ENCODE data around the gene SLC11A2. TPM values are rescaled to one million over a fixed set of nuclear protein-coding genes. Genes with fewer than 3 reads are reported as not detected.

SLC11A2 gene
- total and polyA plus RNA-seq, 2 of the 13 experiments (the other 11 are each of a cell fraction or from before 2014, with no cell fraction given) = 71.7 to 77.0 TPM

GRCh38 chr12:51025836-51026638, at the start of gene SLC11A2 (continued):
- TF ChIP-seq, protein P1, sequence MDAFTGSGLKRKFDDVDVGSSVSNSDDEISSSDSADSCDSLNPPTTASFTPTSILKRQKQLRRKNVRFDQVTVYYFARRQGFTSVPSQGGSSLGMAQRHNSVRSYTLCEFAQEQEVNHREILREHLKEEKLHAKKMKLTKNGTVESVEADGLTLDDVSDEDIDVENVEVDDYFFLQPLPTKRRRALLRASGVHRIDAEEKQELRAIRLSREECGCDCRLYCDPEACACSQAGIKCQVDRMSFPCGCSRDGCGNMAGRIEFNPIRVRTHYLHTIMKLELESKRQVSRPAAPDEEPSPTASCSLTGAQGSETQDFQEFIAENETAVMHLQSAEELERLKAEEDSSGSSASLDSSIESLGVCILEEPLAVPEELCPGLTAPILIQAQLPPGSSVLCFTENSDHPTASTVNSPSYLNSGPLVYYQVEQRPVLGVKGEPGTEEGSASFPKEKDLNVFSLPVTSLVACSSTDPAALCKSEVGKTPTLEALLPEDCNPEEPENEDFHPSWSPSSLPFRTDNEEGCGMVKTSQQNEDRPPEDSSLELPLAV (CRISPR knock-in tag; conservative IDR thresholded peaks at IDR 0.05; ENCODE audit: low read depth) = no peak
- TF ChIP-seq KAT2B (IDR thresholded peaks at IDR 0.05; ENCODE audit: borderline replicate concordance, low read depth, low read length) (no peak), PPARG (CRISPR knock-in tag; conservative IDR thresholded peaks at IDR 0.05) (peak; percentile 54), UBTF (CRISPR knock-in tag; IDR thresholded peaks at IDR 0.05) (peak; percentile 97), SOX5 (CRISPR knock-in tag; IDR thresholded peaks at IDR 0.05; ENCODE audit: borderline replicate concordance) (peak; percentile 66), ZNF124 (CRISPR knock-in tag; IDR thresholded peaks at IDR 0.05) (no peak; the same call in none of the 2 replicates), GMEB2 (CRISPR knock-in tag; IDR thresholded peaks at IDR 0.05; ENCODE audit: low read depth) (no peak; the same call in 1 of the 2 replicates), ZNF34 (CRISPR knock-in tag; IDR thresholded peaks at IDR 0.05; ENCODE audit: borderline replicate concordance) (peak; percentile 5; the same call in 1 of the 2 replicates), TRIM24 (CRISPR knock-in tag; IDR thresholded peaks at IDR 0.05) (no peak), ZNF558 (CRISPR knock-in tag; IDR thresholded peaks at IDR 0.05; ENCODE audit: borderline replicate concordance) (peak; percentile 98; the same call in 1 of the 2 replicates), HNRNPK (IDR thresholded peaks at IDR 0.05; ENCODE audit: low read depth, low read length, poor library complexity, severe bottlenecking) (peak; percentile 84), ZBTB39 (CRISPR knock-in tag; IDR thresholded peaks at IDR 0.05) (0 out of 2 replicates have a peak, but pooled peaks have one; percentile 26)
- TF ChIP-seq, protein P2, sequence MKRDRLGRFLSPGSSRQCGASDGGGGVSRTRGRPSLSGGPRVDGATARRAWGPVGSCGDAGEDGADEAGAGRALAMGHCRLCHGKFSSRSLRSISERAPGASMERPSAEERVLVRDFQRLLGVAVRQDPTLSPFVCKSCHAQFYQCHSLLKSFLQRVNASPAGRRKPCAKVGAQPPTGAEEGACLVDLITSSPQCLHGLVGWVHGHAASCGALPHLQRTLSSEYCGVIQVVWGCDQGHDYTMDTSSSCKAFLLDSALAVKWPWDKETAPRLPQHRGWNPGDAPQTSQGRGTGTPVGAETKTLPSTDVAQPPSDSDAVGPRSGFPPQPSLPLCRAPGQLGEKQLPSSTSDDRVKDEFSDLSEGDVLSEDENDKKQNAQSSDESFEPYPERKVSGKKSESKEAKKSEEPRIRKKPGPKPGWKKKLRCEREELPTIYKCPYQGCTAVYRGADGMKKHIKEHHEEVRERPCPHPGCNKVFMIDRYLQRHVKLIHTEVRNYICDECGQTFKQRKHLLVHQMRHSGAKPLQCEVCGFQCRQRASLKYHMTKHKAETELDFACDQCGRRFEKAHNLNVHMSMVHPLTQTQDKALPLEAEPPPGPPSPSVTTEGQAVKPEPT (CRISPR knock-in tag; IDR thresholded peaks at IDR 0.05; ENCODE audit: low read depth) = no peak
- TF ChIP-seq, protein P3, sequence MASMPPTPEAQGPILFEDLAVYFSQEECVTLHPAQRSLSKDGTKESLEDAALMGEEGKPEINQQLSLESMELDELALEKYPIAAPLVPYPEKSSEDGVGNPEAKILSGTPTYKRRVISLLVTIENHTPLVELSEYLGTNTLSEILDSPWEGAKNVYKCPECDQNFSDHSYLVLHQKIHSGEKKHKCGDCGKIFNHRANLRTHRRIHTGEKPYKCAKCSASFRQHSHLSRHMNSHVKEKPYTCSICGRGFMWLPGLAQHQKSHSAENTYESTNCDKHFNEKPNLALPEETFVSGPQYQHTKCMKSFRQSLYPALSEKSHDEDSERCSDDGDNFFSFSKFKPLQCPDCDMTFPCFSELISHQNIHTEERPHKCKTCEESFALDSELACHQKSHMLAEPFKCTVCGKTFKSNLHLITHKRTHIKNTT (CRISPR knock-in tag; IDR thresholded peaks at IDR 0.05) = no peak
- TF ChIP-seq, protein P4, sequence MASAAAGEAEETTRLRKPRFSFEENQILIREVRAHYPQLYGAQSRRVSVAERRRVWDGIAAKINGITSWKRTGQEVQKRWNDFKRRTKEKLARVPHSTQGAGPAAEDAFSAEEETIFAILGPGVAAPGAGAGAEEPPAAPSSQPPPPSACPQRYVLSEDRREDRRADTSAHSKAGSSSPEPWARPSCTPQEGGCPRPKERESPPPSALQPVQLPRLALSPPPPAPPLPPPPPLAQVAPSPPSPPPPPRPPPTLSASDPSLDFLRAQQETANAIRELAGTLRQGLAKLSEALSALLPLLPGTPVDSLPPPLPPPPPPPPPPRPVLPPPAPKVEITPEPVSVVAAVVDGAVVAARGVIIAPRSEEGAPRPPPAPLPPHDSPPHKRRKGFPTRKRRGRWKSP (CRISPR knock-in tag; IDR thresholded peaks at IDR 0.05) = peak; percentile 82

Measured in HepG2 (cell line).